H1 (cell line): ENCODE measurements around the gene EMC1. TPM values are rescaled to one million over a fixed set of nuclear protein-coding genes. Genes with fewer than 3 reads are reported as not detected.

ENCODE experiments used
- CTCF ChIA-PET: fragments of 300-600 bp; sonication (Branson Sonifier 250); formaldehyde crosslinking; loops from one replicate; lab custom pipeline; 2021; ENCODE audit not compliant: partially characterized antibody; lab: Charles Lee
- POLR2A ChIA-PET: fragments of 300-600 bp; sonication (Branson Sonifier 250); formaldehyde crosslinking; loops from one replicate; lab custom pipeline; 2021; ENCODE audit warnings: inconsistent platforms; ENCODE audit not compliant: partially characterized antibody; lab: Charles Lee
- DNase-seq, 2 experiments: peaks; one replicate each; pipeline versions ENCODE4 v3.0.0 to v3.0.0-alpha.2; 2010 to 2022; ENCODE audit warnings: low spot score in 2 of 2, low read depth in 1 of 2, mixed read lengths in 1 of 2
- FAIRE-seq: peaks from 2 replicates; lab custom pipeline; 2011; peaks lifted over from hg19 to GRCh38; lab: Jason Lieb, UNC
- H2AFZ ChIP-seq: 2 replicates; pipeline ENCODE4 v1.8.1; 2012; ENCODE audit warnings: low read length, inconsistent platforms
- H2AK5ac ChIP-seq: 2 replicates; pipeline ENCODE4 v1.6.1; 2013; ENCODE audit warnings: low read depth, low read length
- H2BK120ac ChIP-seq: replicated peaks from 2 replicates; pipeline ENCODE3; 2013; ENCODE audit warnings: low read depth, low read length, inconsistent platforms
- H2BK12ac ChIP-seq: 2 replicates; pipeline ENCODE4 v1.6.1; 2013; ENCODE audit warnings: low read depth, low read length
- H2BK15ac ChIP-seq: 2 replicates; pipeline ENCODE4 v1.6.1; 2013; ENCODE audit warnings: low read length
- H2BK20ac ChIP-seq: 2 replicates; pipeline ENCODE4 v1.6.1; 2013; ENCODE audit warnings: low read length
- H2BK5ac ChIP-seq: 2 replicates; pipeline ENCODE4 v1.6.1; 2013; ENCODE audit warnings: low read depth, low read length
- H3K14ac ChIP-seq: 2 replicates; pipeline ENCODE4 v1.6.1; 2013; ENCODE audit warnings: inconsistent platforms; ENCODE audit not compliant: insufficient read length
- H3K18ac ChIP-seq: 2 replicates; pipeline ENCODE4 v1.6.1; 2013; ENCODE audit warnings: low read length; ENCODE audit errors: extremely low read depth
- H3K23ac ChIP-seq: 2 replicates; pipeline ENCODE4 v1.6.1; 2013; ENCODE audit warnings: inconsistent platforms; ENCODE audit not compliant: insufficient read length
- H3K23me2 ChIP-seq: 2 replicates; pipeline ENCODE4 v1.6.1; 2013; ENCODE audit warnings: low read depth, low read length
- H3K27ac ChIP-seq: 2 replicates; pipeline ENCODE4 v1.6.1; 2011; ENCODE audit warnings: low read depth, low read length, inconsistent platforms
- H3K27me3 ChIP-seq, 4 experiments: replicated peaks in 1 of 4; 1 replicate in 1 of 4; 2 replicates in 3 of 4; pipeline versions ENCODE4 v1.6.1 to v1.8.1; 2011 to 2013; ENCODE audit warnings: low read length in 3 of 4, mild to moderate bottlenecking in 3 of 4, inconsistent platforms in 2 of 4, mixed read lengths in 2 of 4, moderate library complexity in 1 of 4; ENCODE audit not compliant: control insufficient read depth in 3 of 4, insufficient read depth in 3 of 4; ENCODE audit errors: extremely low read depth in 1 of 4
- H3K36me3 ChIP-seq, 4 experiments: 2 replicates each; pipeline versions ENCODE4 v1.6.1 to v1.8.1; 2011 to 2013; ENCODE audit warnings: mild to moderate bottlenecking in 4 of 4, low read length in 3 of 4, moderate library complexity in 2 of 4, control low read depth in 1 of 4, inconsistent platforms in 1 of 4; ENCODE audit not compliant: insufficient read depth in 4 of 4, control insufficient read depth in 2 of 4
- H3K4ac ChIP-seq: replicated peaks from 2 replicates; pipeline ENCODE3; 2013; ENCODE audit warnings: low read length, low read depth, mixed read lengths, inconsistent platforms; ENCODE audit not compliant: insufficient read length
- H3K4me1 ChIP-seq, 4 experiments: replicated peaks in 1 of 4; 1 replicate in 1 of 4; 2 replicates in 3 of 4; pipeline versions ENCODE4 v1.6.1 to v1.8.1; 2011 to 2013; ENCODE audit warnings: low read length in 3 of 4, inconsistent platforms in 2 of 4, mixed read lengths in 1 of 4; ENCODE audit not compliant: insufficient read depth in 4 of 4, control insufficient read depth in 3 of 4
- H3K4me2 ChIP-seq, 2 experiments: 2 replicates each; pipeline versions ENCODE4 v1.6.1 to v1.8.1; 2011 to 2013; ENCODE audit warnings: low read depth in 2 of 2, low read length in 2 of 2, control low read depth in 1 of 2, inconsistent platforms in 1 of 2, mild to moderate bottlenecking in 1 of 2; ENCODE audit not compliant: insufficient read depth in 1 of 2
- H3K4me3 ChIP-seq, 4 experiments: fragments of 200-600, 300-600 bp in 1 of 4; sonication (generic), shearing (Covaris generic), sonication (Bioruptor Twin) in 1 of 4; 2 replicates each; pipeline versions ENCODE4 v1.5.1 to v1.8.1; 2011 to 2016; ENCODE audit warnings: low read length in 4 of 4, low read depth in 3 of 4, control low read depth in 2 of 4, inconsistent platforms in 2 of 4, mild to moderate bottlenecking in 2 of 4, mixed read lengths in 1 of 4, moderate library complexity in 1 of 4; ENCODE audit not compliant: insufficient read depth in 2 of 4; ENCODE audit errors: extremely low read depth in 1 of 4
- H3K56ac ChIP-seq: replicated peaks from 2 replicates; pipeline ENCODE3; 2013; ENCODE audit warnings: low read depth, mild to moderate bottlenecking, mixed read lengths, low read length, inconsistent platforms; ENCODE audit not compliant: insufficient read length
- H3K79me1 ChIP-seq: 2 replicates; pipeline ENCODE4 v1.6.1; 2013; ENCODE audit warnings: low read depth, low read length, control low read depth
- H3K79me2 ChIP-seq, 2 experiments: 2 replicates each; pipeline versions ENCODE4 v1.6.1 to v1.8.1; 2012 to 2013; ENCODE audit warnings: low read length in 2 of 2, mild to moderate bottlenecking in 2 of 2, inconsistent platforms in 1 of 2; ENCODE audit not compliant: insufficient read depth in 2 of 2, control insufficient read depth in 1 of 2
- H3K9ac ChIP-seq, 4 experiments: replicated peaks in 1 of 4; 1 replicate in 1 of 4; 2 replicates in 3 of 4; pipeline versions ENCODE4 v1.6.1 to v1.8.1; 2011 to 2013; ENCODE audit warnings: low read depth in 3 of 4, low read length in 3 of 4, control low read depth in 2 of 4, mild to moderate bottlenecking in 2 of 4, moderate library complexity in 2 of 4, inconsistent platforms in 1 of 4; ENCODE audit errors: extremely low read depth in 1 of 4
- H3K9me3 ChIP-seq, 2 experiments: 2 replicates each; pipeline versions ENCODE4 v1.6.1 to v1.8.1; 2012 to 2013; ENCODE audit warnings: mild to moderate bottlenecking in 2 of 2, moderate library complexity in 2 of 2, control low read depth in 1 of 2, inconsistent platforms in 1 of 2, low read depth in 1 of 2, low read length in 1 of 2, mixed read lengths in 1 of 2; ENCODE audit not compliant: insufficient read depth in 2 of 2
- H4K20me1 ChIP-seq, 2 experiments: replicated peaks in 1 of 2; 2 replicates each; pipeline versions ENCODE3 to v1.8.1; 2011 to 2013; ENCODE audit warnings: inconsistent platforms in 2 of 2, low read length in 2 of 2, mild to moderate bottlenecking in 1 of 2; ENCODE audit not compliant: insufficient read depth in 2 of 2, control insufficient read depth in 1 of 2
- H4K5ac ChIP-seq: 2 replicates; pipeline ENCODE4 v1.6.1; 2013; ENCODE audit warnings: low read length, low read depth, mixed read lengths, inconsistent platforms; ENCODE audit not compliant: insufficient read length
- H4K8ac ChIP-seq: 2 replicates; pipeline ENCODE4 v1.8.0; 2013; ENCODE audit warnings: mild to moderate bottlenecking, moderate library complexity, low read length, inconsistent platforms; ENCODE audit not compliant: insufficient read depth; ENCODE audit errors: extremely low read depth
- H4K91ac ChIP-seq: replicated peaks from 2 replicates; pipeline ENCODE3; 2013; ENCODE audit warnings: low read length, mixed read lengths, inconsistent platforms; ENCODE audit not compliant: insufficient read length
- BRCA1 ChIP-seq: IDR thresholded peaks from 2 replicates; pipeline ENCODE4 v1.6.1; 2012; ENCODE audit warnings: low read depth, low read length, improper control_type of control experiment
- CREB1 ChIP-seq: IDR thresholded peaks from 2 replicates; pipeline ENCODE4 v1.6.1; 2012; ENCODE audit warnings: inconsistent platforms
- CTBP2 ChIP-seq: IDR thresholded peaks from 2 replicates; pipeline ENCODE4 v1.7.0; 2011; ENCODE audit warnings: borderline replicate concordance, mild to moderate bottlenecking, moderate library complexity, mixed read lengths, low read length; ENCODE audit not compliant: insufficient read depth, insufficient read length
- JUN ChIP-seq: IDR thresholded peaks from 2 replicates; pipeline ENCODE4 v1.6.1; 2011; ENCODE audit warnings: low read depth, mild to moderate bottlenecking, improper control_type of control experiment, low read length
- POLR2A ChIP-seq, 2 experiments: IDR thresholded peaks; 1 replicate in 1 of 2; 2 replicates in 1 of 2; pipeline ENCODE4 v1.6.1; 2011; ENCODE audit warnings: low read depth in 2 of 2, low read length in 2 of 2, mild to moderate bottlenecking in 2 of 2; ENCODE audit errors: control extremely low read depth in 1 of 2
- POLR2AphosphoS5 ChIP-seq: IDR thresholded peaks from 2 replicates; pipeline ENCODE4 v1.6.1; 2011; ENCODE audit warnings: low read depth, low read length
- RNF2 ChIP-seq: fragments of 200-900, 300-1000 bp; sonication (generic); IDR thresholded peaks from 2 replicates; pipeline ENCODE4 v1.7.1; 2016; ENCODE audit warnings: borderline replicate concordance, low read depth, mild to moderate bottlenecking, antibody characterized with exemption, low read length; ENCODE audit not compliant: poor library complexity, severe bottlenecking; ENCODE audit errors: missing control alignments
- SIN3A ChIP-seq, 2 experiments: IDR thresholded peaks in 1 of 2; conservative IDR thresholded peaks in 1 of 2; 2 replicates each; pipeline ENCODE4 v1.6.1; 2011 to 2012; ENCODE audit warnings: low read length in 2 of 2, improper control_type of control experiment in 1 of 2, low read depth in 1 of 2, mild to moderate bottlenecking in 1 of 2
- SP4 ChIP-seq: IDR thresholded peaks from 2 replicates; pipeline ENCODE4 v1.6.1; 2012; ENCODE audit warnings: low read length, inconsistent platforms
- TAF7 ChIP-seq: optimal IDR thresholded peaks from 2 replicates; pipeline ENCODE3; 2011; ENCODE audit warnings: low read depth, mild to moderate bottlenecking, inconsistent platforms, low read length, moderate library complexity, borderline replicate concordance
- TCF12 ChIP-seq: IDR thresholded peaks from 2 replicates; pipeline ENCODE4 v1.6.1; 2011; ENCODE audit warnings: low read depth, mild to moderate bottlenecking, low read length
- ZNF274 ChIP-seq: IDR thresholded peaks from 2 replicates; pipeline ENCODE4 v1.7.0; 2012; ENCODE audit warnings: low read length, borderline replicate concordance; ENCODE audit errors: extremely low read depth
- WGBS, 2 experiments: shearing (Covaris generic) in 1 of 2; methylation state at CpG; one replicate each; pipeline versions ENCODE4 v1.1.6 to v1.1.7; 2013 to 2015; ENCODE audit warnings: low lambda C conversion rate in 2 of 2, mixed read lengths in 2 of 2, inconsistent platforms in 1 of 2, low coverage in 1 of 2, missing lambda C conversion rate in 1 of 2; ENCODE audit not compliant: insufficient replicate concordance in 2 of 2, insufficient coverage in 1 of 2, insufficient read length in 1 of 2; ENCODE audit errors: extremely low coverage in 1 of 2, missing lambda C conversion rate in 1 of 2; 5-methylcytosine and 5-hydroxymethylcytosine counted together
- polyA plus RNA-seq, 7 experiments: library from polyadenylated mRNA; depleted of rRNA in 3 of 7; stranded (reverse) in 5 of 7; unstranded in 2 of 7; fragments of >200 nt in 5 of 7; fragments of 200-250 nt in 2 of 7; gene quantifications; 1 replicate in 5 of 7; 2 replicates in 1 of 7; 4 replicates in 1 of 7; pipeline versions ENCODE4 v1.2.1 to v1.2.3, GENCODE V29; 2011 to 2013; ENCODE audit warnings: missing spikeins in 2 of 7, mixed read lengths in 2 of 7
- total RNA-seq: library from RNA; stranded (reverse); fragmentation: NEBNext Ultra II Directional; extraction: Animal tissue kit (Norgen Biotek cat#: 25700); gene quantifications from 2 replicates; pipeline ENCODE4 v1.2.1, GENCODE V29; 2021
- TF ChIP-seq, protein P1 (sequence below): IDR thresholded peaks from 2 replicates; pipeline ENCODE4 v1.6.1; 2012; ENCODE audit warnings: inconsistent platforms
- TF ChIP-seq, protein P2 (sequence below): IDR thresholded peaks from 2 replicates; pipeline ENCODE4 v1.6.1; 2012; ENCODE audit warnings: inconsistent platforms

EMC1 gene
- total and polyA plus RNA-seq, 2 of the 8 experiments (the other 6 are each of a cell fraction or from before 2014, with no cell fraction given), result 51.0 to 53.5 TPM

DNA sequence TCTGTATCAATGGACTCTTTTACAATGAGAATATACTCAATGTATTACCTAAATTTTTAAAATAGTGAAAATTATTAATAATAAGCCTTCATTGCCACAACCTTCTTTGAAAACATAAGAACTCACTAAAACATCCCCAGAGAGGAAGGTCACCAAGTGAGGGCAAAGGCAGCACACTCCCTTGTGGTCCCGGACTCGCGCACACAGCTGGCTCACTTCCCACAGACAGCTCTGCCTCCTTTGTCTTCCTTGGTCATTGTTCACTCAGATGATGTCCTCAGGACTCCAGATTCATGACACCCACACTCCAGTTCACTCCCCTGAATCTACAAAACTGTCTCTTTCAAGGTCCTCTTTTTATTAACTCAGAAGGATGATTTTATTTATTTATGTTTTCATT, 22.1 kb downstream of the EMC1 start:
- Histone ChIP-seq H3K79me1 (no peaks in the 10 kb centered on the region; the same call in 1 of the 2 replicates), H4K91ac (no peak overlapping the region), H3K18ac (no peak overlapping the region), H3K14ac (no peak overlapping the region), H3K79me2 (no peaks in the 10 kb centered on the region), H3K4me1 (no peaks in the 10 kb centered on the region), H2AK5ac (no peak overlapping the region), H4K8ac (no peak overlapping the region), H3K27ac (no peak overlapping the region), H3K23ac (no peak overlapping the region), H4K20me1 (peaks cover 2 to 7% of the 10 kb centered on the region in 2 experiments), H2AFZ (no peak overlapping the region), H3K56ac (no peak overlapping the region), H3K23me2 (no peaks in the 10 kb centered on the region), H3K4ac (no peak overlapping the region), H3K4me2 (no peak overlapping the region), H2BK120ac (no peak overlapping the region), H3K9ac (no peak overlapping the region), H2BK5ac (no peak overlapping the region), H4K5ac (no peak overlapping the region), H3K27me3 (no peaks in the 10 kb centered on the region), H2BK20ac (no peak overlapping the region), H2BK12ac (no peak overlapping the region), H3K9me3 (no peaks in the 10 kb centered on the region), H2BK15ac (no peak overlapping the region), H3K4me3 (no peak overlapping the region), H3K36me3 (peaks cover 50 to 74% (median 70%) of the 10 kb centered on the region in 4 experiments)
- FAIRE-seq, result no peak
- ChIA-PET POLR2A (interaction anchor here (0.5 kb wide), 1 partner anchor 16 kb away, joined by 3 read pairs; no protein-coding TSS in a partner anchor), CTCF (interaction anchor here (4.3 to 4.4 kb wide), 2 partner anchors 8 to 12 kb away, joined by 15 to 22 read pairs; no protein-coding TSS in a partner anchor)
- 100% methylated on average over 3 of the region's 3 CpGs; no CpG with 5 or more reads in 1 of the 2 experiments for WGBS, 2 experiments
- DNase-seq, result no peak
- TF ChIP-seq SP4, result no peak
- TF ChIP-seq POLR2A (IDR thresholded peaks at IDR 0.05; ENCODE audit: control extremely low read depth in 1 of 2, low read depth in 2 of 2, low read length in 2 of 2), result no peak
- TF ChIP-seq JUN, result no peak
- TF ChIP-seq SIN3A (conservative IDR thresholded peaks at IDR 0.05 in 1 of 2, IDR thresholded peaks at IDR 0.05 in 1 of 2; ENCODE audit: low read depth in 1 of 2, low read length in 2 of 2), result no peak
- TF ChIP-seq, protein P1, sequence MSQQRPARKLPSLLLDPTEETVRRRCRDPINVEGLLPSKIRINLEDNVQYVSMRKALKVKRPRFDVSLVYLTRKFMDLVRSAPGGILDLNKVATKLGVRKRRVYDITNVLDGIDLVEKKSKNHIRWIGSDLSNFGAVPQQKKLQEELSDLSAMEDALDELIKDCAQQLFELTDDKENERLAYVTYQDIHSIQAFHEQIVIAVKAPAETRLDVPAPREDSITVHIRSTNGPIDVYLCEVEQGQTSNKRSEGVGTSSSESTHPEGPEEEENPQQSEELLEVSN, result no peak
- TF ChIP-seq, protein P2, sequence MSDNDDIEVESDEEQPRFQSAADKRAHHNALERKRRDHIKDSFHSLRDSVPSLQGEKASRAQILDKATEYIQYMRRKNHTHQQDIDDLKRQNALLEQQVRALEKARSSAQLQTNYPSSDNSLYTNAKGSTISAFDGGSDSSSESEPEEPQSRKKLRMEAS, result no peak
- TF ChIP-seq BRCA1, result no peak
- TF ChIP-seq TCF12, result no peak
- TF ChIP-seq ZNF274, result no peak
- TF ChIP-seq RNF2, result no peak
- TF ChIP-seq POLR2AphosphoS5, result no peak
- no peak for TF ChIP-seq TAF7
- TF ChIP-seq CREB1, result no peak
- no peak for TF ChIP-seq CTBP2
